GM12892 (cell line): Measurements from ENCODE around the gene RBMS3. TPM values are rescaled to one million over a fixed set of nuclear protein-coding genes. Genes with fewer than 3 reads are reported as not detected.
A peak's percentile ranks its signal among the peaks of the same experiment; 100 is the strongest.
"Not testable (repeated sequence)": the region's sequence is repeated elsewhere in the genome, so short reads cannot be mapped to it uniquely, and the experiment has no call there.

Source experiments
- DNase-seq: peaks from one replicate; pipeline ENCODE4 v3.0.0; 2011; ENCODE audit not compliant: insufficient read length
- FAIRE-seq: peaks from 2 replicates; lab custom pipeline; 2011; peaks lifted over from hg19 to GRCh38; lab: Jason Lieb, UNC
- POLR2A ChIP-seq: IDR thresholded peaks from 2 replicates; pipeline ENCODE4 v1.6.1; 2011; ENCODE audit warnings: low read depth, low read length, control low read depth
- POLR2AphosphoS5 ChIP-seq: IDR thresholded peaks from 2 replicates; pipeline ENCODE4 v1.6.1; 2011; ENCODE audit warnings: low read depth, low read length, control low read depth
- TAF1 ChIP-seq: IDR thresholded peaks from 2 replicates; pipeline ENCODE4 v1.6.1; 2011; ENCODE audit warnings: low read depth, mild to moderate bottlenecking, control low read depth, low read length, borderline replicate concordance
- polyA plus RNA-seq: library from polyadenylated mRNA; unstranded; fragments of >200 nt; gene quantifications from one replicate; pipeline ENCODE4 v1.2.1, GENCODE V29; 2012; ENCODE audit warnings: missing spikeins, inconsistent platforms; ENCODE audit not compliant: missing spikeins

Gene RBMS3
- 1.7 TPM for polyA plus RNA-seq

GRCh38 chr3:29280404-29281093, at the start of gene RBMS3:
Gene RBMS3, plus strand, starts transcription at chr3:29281071.
- no peak for DNase-seq

GRCh38 chr3:29233126-29233525, 47.7 kb upstream of the RBMS3 start:
- not testable (repeated sequence) for FAIRE-seq, DNase-seq

More at GRCh38 chr3:29280404-29281093, at the start of gene RBMS3:
- peak; percentile 94 for FAIRE-seq
- TF ChIP-seq TAF1: no peak

DNA sequence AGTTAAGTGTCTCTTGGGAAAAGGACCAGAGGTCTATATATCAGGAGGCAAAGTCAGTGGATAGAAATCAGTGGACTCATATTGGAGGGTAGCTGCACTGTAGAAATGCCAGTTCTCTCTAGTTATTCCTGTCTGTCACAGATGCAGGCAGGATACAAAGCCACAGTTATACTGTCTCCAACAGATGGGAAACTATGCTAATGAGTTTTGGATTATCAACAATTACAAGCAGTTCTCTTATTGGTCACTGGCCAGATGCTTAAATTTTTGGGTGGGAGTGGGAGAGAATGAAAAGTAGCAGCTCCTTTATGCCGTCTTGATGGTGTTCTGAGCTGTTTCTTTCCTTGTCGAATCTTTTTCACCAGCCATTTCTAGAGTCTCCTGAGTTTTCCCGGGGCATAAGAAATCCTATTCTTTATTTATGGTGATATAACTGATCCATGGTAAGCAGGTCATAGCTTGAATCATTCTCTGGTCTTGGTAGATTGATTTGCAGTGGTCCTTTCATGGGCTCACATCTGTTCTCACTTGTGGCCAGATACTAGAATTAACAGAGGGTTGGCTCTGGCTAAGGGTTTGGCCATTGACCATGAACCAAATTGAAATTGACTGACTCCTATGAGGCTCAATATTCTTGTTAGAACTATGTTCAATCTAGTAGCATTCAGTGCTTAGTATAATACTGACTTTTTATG, 44.6 kb upstream of the RBMS3 start:
- FAIRE-seq (no peak), DNase-seq (no peak)
- no peak for TF ChIP-seq POLR2A
- TF ChIP-seq TAF1: no peak
- no peak for TF ChIP-seq POLR2AphosphoS5

- no peak for FAIRE-seq
- DNase-seq: no peak
- TF ChIP-seq POLR2AphosphoS5: no peak
- TF ChIP-seq TAF1: no peak
- TF ChIP-seq POLR2A: no peak
Measured at GRCh38 chr3:29239376-29239775, 41.5 kb upstream of the RBMS3 start.

- no peak for TF ChIP-seq POLR2A
- no peak for TF ChIP-seq POLR2AphosphoS5
- TF ChIP-seq TAF1: no peak
- FAIRE-seq (no peak), DNase-seq (no peak)
Measured at GRCh38 chr3:29240248-29240647, 40.6 kb upstream of the RBMS3 start.

GRCh38 chr3:29240887-29241286, 40.0 kb upstream of the RBMS3 start:
- DNase-seq: no peak
- no peak for TF ChIP-seq POLR2AphosphoS5
- no peak for FAIRE-seq

DNA sequence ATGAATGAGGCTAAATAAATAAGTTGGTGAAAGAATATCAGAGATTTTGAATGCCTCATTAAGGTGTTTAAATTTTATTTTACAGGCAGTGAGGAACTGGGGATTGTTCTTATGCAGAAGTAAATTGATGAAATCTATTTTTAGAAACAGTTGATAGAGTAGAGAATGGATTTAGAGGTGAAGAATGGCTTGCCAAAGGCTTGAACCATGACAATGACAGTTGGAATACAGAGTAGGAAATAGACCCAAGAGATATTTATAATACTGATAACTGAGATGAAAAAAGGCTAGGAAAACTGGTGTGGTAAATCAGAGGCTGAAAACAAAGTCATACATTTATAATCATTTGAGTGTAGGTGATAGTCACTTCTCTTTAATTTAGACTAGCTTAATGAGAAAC, 39.0 kb upstream of the RBMS3 start:
- FAIRE-seq: no peak
- no peak for DNase-seq
- TF ChIP-seq POLR2A: no peak
- no peak for TF ChIP-seq POLR2AphosphoS5
- no peak for TF ChIP-seq TAF1

GRCh38 chr3:29242296-29242695, 38.6 kb upstream of the RBMS3 start:
- DNase-seq: no peak

DNA sequence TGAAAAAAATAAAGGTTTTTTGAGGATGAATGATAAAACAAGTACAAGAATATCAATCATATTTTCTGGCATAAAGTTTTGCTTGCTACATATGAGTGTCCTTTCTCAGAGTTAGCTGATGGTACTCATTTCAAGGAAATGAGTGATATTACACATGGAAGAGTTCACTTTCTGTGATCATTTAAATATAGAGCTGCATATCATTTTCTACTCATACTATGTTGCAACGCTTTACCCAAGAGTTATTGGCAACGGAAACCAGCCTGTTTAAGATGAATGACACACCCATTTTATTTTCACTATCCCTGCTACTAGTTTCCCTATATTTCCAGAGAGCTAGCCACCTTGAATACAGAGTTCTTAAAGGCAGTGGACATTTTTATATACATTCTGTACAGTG, 35.4 kb upstream of the RBMS3 start:
- DNase-seq (no peak), FAIRE-seq (no peak)
- TF ChIP-seq POLR2AphosphoS5: no peak
- no peak for TF ChIP-seq POLR2A
- no peak for TF ChIP-seq TAF1

More at GRCh38 chr3:29242296-29242695, 38.6 kb upstream of the RBMS3 start:
- TF ChIP-seq POLR2AphosphoS5 (no peak), POLR2A (no peak), TAF1 (no peak)
- no peak for FAIRE-seq

DNA sequence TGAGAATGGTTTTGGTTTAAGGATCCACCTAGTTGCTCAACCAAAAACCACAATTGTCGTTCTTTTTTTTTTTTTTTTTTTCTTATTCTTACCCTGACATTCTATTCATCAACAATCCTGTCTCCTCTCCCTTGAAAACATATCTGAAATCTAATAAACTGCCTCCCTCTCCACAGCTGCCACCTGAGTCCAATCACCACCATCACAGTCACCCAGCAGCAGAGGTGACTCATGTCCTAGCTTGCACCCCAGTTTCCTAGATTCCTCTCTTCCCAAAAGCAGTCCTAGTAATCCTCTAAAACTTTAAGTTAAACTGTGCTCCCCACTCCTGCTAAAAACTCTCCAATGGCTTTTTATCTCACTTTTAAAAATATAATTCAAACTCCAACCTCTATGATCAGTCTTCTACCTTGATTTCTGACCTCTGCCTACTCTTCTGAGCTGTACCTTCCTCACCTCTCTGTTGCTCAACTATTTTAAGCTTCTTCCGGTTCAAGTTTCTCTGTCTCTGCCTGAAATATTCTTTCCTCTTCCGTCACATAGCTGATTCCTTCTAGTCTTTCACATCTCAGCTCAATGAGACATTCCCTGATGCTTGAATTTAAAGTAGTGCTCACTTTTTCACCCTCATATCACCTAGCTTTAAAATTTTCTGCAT, 33.7 kb upstream of the RBMS3 start:
- FAIRE-seq (peak; percentile 24), DNase-seq (no peak)

DNA sequence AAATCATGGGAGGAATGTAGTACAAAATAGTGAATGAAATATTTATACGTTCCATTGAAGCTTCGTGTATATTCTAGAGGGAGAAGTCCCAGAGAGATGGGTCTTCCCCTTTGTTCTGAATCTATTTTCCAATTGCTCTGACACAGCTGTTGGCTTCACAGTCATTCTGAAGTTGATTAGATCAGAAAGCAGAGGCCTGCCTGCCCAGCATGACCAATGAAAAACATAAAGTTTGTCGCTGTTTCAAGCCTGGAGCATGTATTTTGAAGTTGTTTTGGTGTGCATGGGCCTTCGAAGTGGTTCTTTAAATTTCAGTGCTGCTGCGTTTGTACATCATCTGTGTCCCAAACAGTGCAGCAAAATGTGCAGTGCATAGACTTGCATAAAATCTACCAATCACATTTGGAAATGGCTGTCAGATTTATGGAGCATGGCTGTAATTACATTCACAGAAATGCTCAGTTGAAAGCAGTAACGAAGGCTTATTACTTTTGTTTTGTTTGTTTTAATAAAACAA, 31.0 kb upstream of the RBMS3 start:
- TF ChIP-seq POLR2A (no peak), TAF1 (no peak), POLR2AphosphoS5 (no peak)
- FAIRE-seq (no peak), DNase-seq (no peak)

More for the DNA sequence above, 33.7 kb upstream of the RBMS3 start:
- TF ChIP-seq TAF1 (no peak), POLR2AphosphoS5 (no peak), POLR2A (no peak)
